ENCODE measurements around the gene CREB3L4. TPM values are rescaled to one million over a fixed set of nuclear protein-coding genes. Genes with fewer than 3 reads are reported as not detected.
A peak's percentile ranks its signal among the peaks of the same experiment; 100 is the strongest.

Gene CREB3L4
- total and polyA plus RNA-seq, 2 of the 13 experiments (the other 11 are each of a cell fraction or from before 2014, with no cell fraction given), result 9.9 to 18.7 TPM

GRCh38 chr1:153963030-153963849, 4.5 kb upstream of the CREB3L4 start, which contains the start of gene SLC39A1 (continued):
- peak; percentile 68; the same call in 1 of the 2 replicates for TF ChIP-seq SNAPC4 (CRISPR knock-in tag; IDR thresholded peaks at IDR 0.05)
- 0 out of 2 replicates have a peak, but pooled peaks have one; percentile 15 for TF ChIP-seq NCOR1 (IDR thresholded peaks at IDR 0.05; ENCODE audit: borderline replicate concordance, low read length)
- no peak for TF ChIP-seq NR2F1 (CRISPR knock-in tag; IDR thresholded peaks at IDR 0.05)
- TF ChIP-seq HDAC1 (CRISPR knock-in tag; IDR thresholded peaks at IDR 0.05), result peak; percentile 49; the same call in 1 of the 2 replicates
- no peak for TF ChIP-seq ZNF329 (CRISPR knock-in tag; IDR thresholded peaks at IDR 0.05; ENCODE audit: low read depth)
- 0 out of 2 replicates have a peak, but pooled peaks have one; percentile 12 for TF ChIP-seq BCL6 (CRISPR knock-in tag; IDR thresholded peaks at IDR 0.05)
- TF ChIP-seq MED8 (CRISPR knock-in tag; IDR thresholded peaks at IDR 0.05; ENCODE audit: insufficient replicate concordance), result no peak
- peak; percentile 79; the same call in 1 of the 2 replicates for TF ChIP-seq TIGD3 (CRISPR knock-in tag; IDR thresholded peaks at IDR 0.05; ENCODE audit: borderline replicate concordance)
- TF ChIP-seq ZNF317 (CRISPR knock-in tag; IDR thresholded peaks at IDR 0.05), result peak; percentile 28; the same call in 1 of the 2 replicates
- TF ChIP-seq NCOA1 (CRISPR knock-in tag; IDR thresholded peaks at IDR 0.05), result peak; percentile 83; the same call in 1 of the 2 replicates
- 0 out of 2 replicates have a peak, but pooled peaks have one; percentile 4 for TF ChIP-seq ZNF160 (CRISPR knock-in tag; IDR thresholded peaks at IDR 0.05)
- 0 out of 2 replicates have a peak, but pooled peaks have one; percentile 25 for TF ChIP-seq ZNF563 (CRISPR knock-in tag; IDR thresholded peaks at IDR 0.05)
- TF ChIP-seq ZNF33B (CRISPR knock-in tag; IDR thresholded peaks at IDR 0.05), result peak; percentile 30; the same call in 1 of the 2 replicates
- peak; percentile 74; the same call in 1 of the 2 replicates for TF ChIP-seq MTERF4 (CRISPR knock-in tag; IDR thresholded peaks at IDR 0.05)
- TF ChIP-seq THAP9 (CRISPR knock-in tag; IDR thresholded peaks at IDR 0.05; ENCODE audit: borderline replicate concordance), result peak; percentile 23

Measured in HepG2 (cell line).